ENCODE measurements around the gene ID1. TPM values are rescaled to one million over a fixed set of nuclear protein-coding genes. Genes with fewer than 3 reads are reported as not detected.

The ID1 gene
- polyA plus RNA-seq, 1 donor from 2014 or later, result 30.6 TPM

GRCh38 chr20:31559704-31560093, 45.4 kb upstream of the ID1 start (continued):
- TF ChIP-seq MXI1 (conservative IDR thresholded peaks at IDR 0.05; ENCODE audit: poor library complexity, severe bottlenecking), result no peak

- no peak overlapping the region for H3K9ac ChIP-seq (ENCODE audit: low read length)
- H3K9me3 ChIP-seq (ENCODE audit: low read length), result no peaks in the 10 kb centered on the region
- H3K36me3 ChIP-seq (ENCODE audit: insufficient read depth, low read length), result no peaks in the 10 kb centered on the region
- no peaks in the 10 kb centered on the region for H3K27me3 ChIP-seq (ENCODE audit: insufficient read depth, low read depth, low read length)
- no peak overlapping the region for H3K27ac ChIP-seq (ENCODE audit: low read length)
- no peaks in the 10 kb centered on the region for H3K9me2 ChIP-seq (ENCODE audit: insufficient read depth, low read length)
- H4K20me1 ChIP-seq (ENCODE audit: insufficient read depth), result no peaks in the 10 kb centered on the region
- no peaks in the 10 kb centered on the region for H3F3A ChIP-seq (ENCODE audit: insufficient read depth, low read length, poor library complexity, severe bottlenecking)
- no peak overlapping the region for H3K4me3 ChIP-seq (ENCODE audit: low read length)
- TF ChIP-seq SMC3 (conservative IDR thresholded peaks at IDR 0.05; ENCODE audit: poor library complexity) (peak; percentile 84), POLR2AphosphoS5 (IDR thresholded peaks at IDR 0.05) (no peak), RAD21 (conservative IDR thresholded peaks at IDR 0.05) (peak; percentile 70), REST (IDR thresholded peaks at IDR 0.05; ENCODE audit: borderline replicate concordance) (no peak), MXI1 (conservative IDR thresholded peaks at IDR 0.05; ENCODE audit: poor library complexity, severe bottlenecking) (peak; percentile 16), EZH2 (IDR thresholded peaks at IDR 0.05; ENCODE audit: borderline replicate concordance, insufficient read depth, low read length, poor library complexity, severe bottlenecking) (no peak), CTCF (IDR thresholded peaks at IDR 0.05; ENCODE audit: poor library complexity, severe bottlenecking) (peak; percentile 91), TAF1 (IDR thresholded peaks at IDR 0.05; ENCODE audit: low read depth) (no peak)
- H3K4me2 ChIP-seq (ENCODE audit: low read length), result no peak overlapping the region
- H2AFZ ChIP-seq (ENCODE audit: low read depth, low read length), result no peak overlapping the region
- no peaks in the 10 kb centered on the region for H3K79me2 ChIP-seq (replicated peaks; ENCODE audit: insufficient read depth, low read length)
Measured at GRCh38 chr20:31560094-31560745, 44.9 kb upstream of the ID1 start.

GRCh38 chr20:31560746-31561598, 44.1 kb upstream of the ID1 start:
- H2AFZ ChIP-seq (ENCODE audit: low read depth, low read length), result no peak overlapping the region
- H3K4me2 ChIP-seq (ENCODE audit: low read length), result no peak overlapping the region
- no peaks in the 10 kb centered on the region for H4K20me1 ChIP-seq (ENCODE audit: insufficient read depth)
- no peak overlapping the region for H3K27ac ChIP-seq (ENCODE audit: low read length)
- no peak overlapping the region for H3K9ac ChIP-seq (ENCODE audit: low read length)
- TF ChIP-seq EP300 (conservative IDR thresholded peaks at IDR 0.05; ENCODE audit: poor library complexity, severe bottlenecking) (no peak), REST (IDR thresholded peaks at IDR 0.05; ENCODE audit: borderline replicate concordance) (no peak), SMC3 (conservative IDR thresholded peaks at IDR 0.05; ENCODE audit: poor library complexity) (no peak), MXI1 (conservative IDR thresholded peaks at IDR 0.05; ENCODE audit: poor library complexity, severe bottlenecking) (no peak), POLR2AphosphoS5 (IDR thresholded peaks at IDR 0.05) (no peak), EZH2 (IDR thresholded peaks at IDR 0.05; ENCODE audit: borderline replicate concordance, insufficient read depth, low read length, poor library complexity, severe bottlenecking) (no peak), TAF1 (IDR thresholded peaks at IDR 0.05; ENCODE audit: low read depth) (no peak), CTCF (IDR thresholded peaks at IDR 0.05; ENCODE audit: poor library complexity, severe bottlenecking) (no peak), RAD21 (conservative IDR thresholded peaks at IDR 0.05) (no peak)
- H3K9me2 ChIP-seq (ENCODE audit: insufficient read depth, low read length), result no peaks in the 10 kb centered on the region
- H3F3A ChIP-seq (ENCODE audit: insufficient read depth, low read length, poor library complexity, severe bottlenecking), result no peaks in the 10 kb centered on the region
- no peaks in the 10 kb centered on the region for H3K9me3 ChIP-seq (ENCODE audit: low read length)
- no peaks in the 10 kb centered on the region for H3K79me2 ChIP-seq (replicated peaks; ENCODE audit: insufficient read depth, low read length)
- H3K27me3 ChIP-seq (ENCODE audit: insufficient read depth, low read depth, low read length), result no peaks in the 10 kb centered on the region
- H3K4me3 ChIP-seq (ENCODE audit: low read length), result no peak overlapping the region
- H3K36me3 ChIP-seq (ENCODE audit: insufficient read depth, low read length), result no peaks in the 10 kb centered on the region

All from neural cell (in vitro differentiated cells).